Retinal pigment epithelial cell (primary cell): ENCODE data around the gene EXOC5.
"Not testable (repeated sequence)": the region's sequence is repeated elsewhere in the genome, so short reads cannot be mapped to it uniquely, and the experiment has no call there.

Experiments used
- DNase-seq: peaks from one replicate; pipeline ENCODE4 v3.0.0-alpha.2; 2010; ENCODE audit warnings: low read depth
- H3K4me3 ChIP-seq: 2 replicates; pipeline ENCODE4 v1.5.1; 2011; ENCODE audit warnings: mild to moderate bottlenecking, low read length, control low read depth, moderate library complexity
- CTCF ChIP-seq: conservative IDR thresholded peaks from 2 replicates; pipeline ENCODE4 v1.5.1; 2011; ENCODE audit warnings: low read depth, low read length, control low read depth, inconsistent platforms

EXOC5 gene

GRCh38 chr14:57275023-57275664 is 6.4 kb upstream of the EXOC5 start:
- TF ChIP-seq CTCF: no peak
- H3K4me3 ChIP-seq: no peak overlapping the region
- no peak for DNase-seq

- no peak overlapping the region for H3K4me3 ChIP-seq
- no peak for TF ChIP-seq CTCF
- DNase-seq: no peak
These were observed 5.8 kb upstream of the EXOC5 start for GRCh38 chr14:57274551-57274950.

GRCh38 chr14:57273236-57273635 is 4.5 kb upstream of the EXOC5 start:
- no peak for DNase-seq
- no peak for TF ChIP-seq CTCF
- H3K4me3 ChIP-seq: no peak overlapping the region

- TF ChIP-seq CTCF: no peak
- DNase-seq: no peak
- H3K4me3 ChIP-seq: no peak overlapping the region
These were observed 2.6 kb downstream of the EXOC5 start for GRCh38 chr14:57266065-57266464.

GRCh38 chr14:57262117-57262516 is 6.6 kb downstream of the EXOC5 start:
- TF ChIP-seq CTCF: no peak

GRCh38 chr14:57261604-57262003 is 7.1 kb downstream of the EXOC5 start:
- H3K4me3 ChIP-seq: no peak overlapping the region
- no peak for TF ChIP-seq CTCF
- no peak for DNase-seq

More at GRCh38 chr14:57262117-57262516, 6.6 kb downstream of the EXOC5 start:
- no peak overlapping the region for H3K4me3 ChIP-seq
- DNase-seq: no peak

GRCh38 chr14:57259672-57260071 is 9.0 kb downstream of the EXOC5 start:
- DNase-seq: no peak
- no peak overlapping the region for H3K4me3 ChIP-seq
- no peak for TF ChIP-seq CTCF

GRCh38 chr14:57258221-57258620 is 10.5 kb downstream of the EXOC5 start:
- H3K4me3 ChIP-seq, DNase-seq: not testable (repeated sequence)
